ENCODE measurements around the gene HINT2.

Gene HINT2

DNA sequence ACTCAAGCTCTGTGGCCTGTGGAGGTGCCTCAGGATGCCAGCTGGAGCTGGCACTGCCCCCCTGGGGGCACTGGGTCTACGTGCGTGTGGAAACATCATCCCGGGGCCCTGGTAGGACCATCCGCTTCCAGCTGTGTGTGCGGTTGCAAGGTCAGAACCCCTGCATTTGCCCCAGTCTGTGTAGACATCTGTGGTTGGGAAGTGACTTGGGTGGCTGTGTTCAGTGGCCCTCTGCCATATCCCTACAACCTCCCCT is 26.7 kb upstream of the HINT2 start:
- DNase-seq (ENCODE audit: extremely low read depth in 1 of 2, low read depth in 1 of 2): no peak

DNA sequence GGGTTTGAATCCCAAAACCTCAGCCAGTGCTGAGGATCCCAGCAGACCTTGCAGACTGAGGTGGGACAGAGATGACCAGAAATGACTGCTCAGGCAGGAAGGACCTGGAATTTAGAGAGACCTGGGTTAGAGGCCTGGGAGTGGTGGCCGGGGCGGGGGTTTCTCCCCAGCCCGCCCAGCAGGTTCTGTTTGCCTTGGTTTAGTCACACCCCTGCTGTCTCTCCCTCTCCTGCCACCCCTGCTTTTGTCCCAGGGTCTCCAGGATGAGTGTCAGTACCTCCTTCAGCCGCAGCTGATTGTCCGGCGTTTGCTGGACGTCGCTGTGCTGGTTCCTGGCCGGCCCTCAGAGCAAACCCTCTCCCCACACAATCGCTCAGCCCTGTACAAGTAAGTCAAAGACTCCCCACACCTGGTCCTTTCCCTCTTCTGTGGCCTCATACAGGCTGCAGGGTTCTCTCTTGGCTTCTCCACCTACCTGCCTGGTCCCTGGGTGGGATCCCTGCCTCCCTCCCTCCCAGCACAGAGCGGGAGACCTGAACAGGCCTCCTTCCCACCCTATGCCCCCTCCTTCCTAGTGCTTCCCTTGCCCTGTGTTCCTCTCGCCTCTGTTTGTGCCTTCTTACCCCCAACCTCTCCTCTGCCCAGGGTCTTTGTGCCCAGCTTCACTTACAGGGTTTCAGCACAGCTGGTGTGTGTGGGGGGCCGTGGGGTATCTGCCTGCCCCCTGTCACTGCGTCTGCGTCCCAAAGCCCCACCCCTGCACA is 26.2 kb upstream of the HINT2 start:
- DNase-seq (ENCODE audit: extremely low read depth in 1 of 2, low read depth in 1 of 2): no peak

DNA sequence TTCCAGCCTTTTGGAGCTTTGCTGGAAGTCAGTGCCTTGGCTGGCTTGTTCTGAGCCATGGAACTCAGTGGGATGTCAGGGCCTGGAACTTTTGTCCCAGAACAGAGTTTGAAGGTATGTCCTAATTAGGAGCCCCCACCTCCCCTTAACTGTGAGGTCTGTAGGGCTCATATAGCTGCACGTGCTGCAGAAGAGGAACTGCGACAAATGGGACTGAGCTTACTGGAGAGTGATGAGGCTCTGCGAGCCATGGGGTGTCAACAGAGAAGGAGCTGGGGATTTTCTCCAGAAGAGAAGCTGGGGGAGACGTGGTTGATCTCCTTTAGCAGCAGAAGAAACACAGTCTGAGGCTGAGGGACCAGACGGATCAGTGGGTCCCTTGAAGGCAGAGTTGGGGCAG is 25.1 kb upstream of the HINT2 start:
- no peak for DNase-seq (ENCODE audit: extremely low read depth in 1 of 2, low read depth in 1 of 2)

DNA sequence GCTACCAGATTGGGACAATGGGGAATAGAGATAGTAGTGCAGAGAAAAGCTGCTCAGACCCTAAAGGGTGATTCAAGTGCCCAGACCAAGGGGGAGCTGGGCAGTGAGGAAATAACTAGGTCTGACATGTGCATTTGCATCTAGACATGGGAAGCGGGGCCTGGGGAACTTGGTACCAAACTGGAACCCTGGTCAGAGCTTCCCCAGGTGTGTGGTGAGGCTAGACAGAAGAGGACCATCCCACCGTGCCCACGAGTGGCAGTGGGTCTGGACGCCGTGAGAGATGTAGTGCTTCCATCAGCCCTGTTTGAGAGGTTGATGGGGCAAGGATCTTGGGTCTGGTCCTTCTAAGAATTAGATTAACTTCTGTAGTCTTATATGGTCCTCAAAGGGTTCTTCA is 21.8 kb upstream of the HINT2 start:
- no peak for DNase-seq (ENCODE audit: extremely low read depth in 1 of 2, low read depth in 1 of 2)

DNA sequence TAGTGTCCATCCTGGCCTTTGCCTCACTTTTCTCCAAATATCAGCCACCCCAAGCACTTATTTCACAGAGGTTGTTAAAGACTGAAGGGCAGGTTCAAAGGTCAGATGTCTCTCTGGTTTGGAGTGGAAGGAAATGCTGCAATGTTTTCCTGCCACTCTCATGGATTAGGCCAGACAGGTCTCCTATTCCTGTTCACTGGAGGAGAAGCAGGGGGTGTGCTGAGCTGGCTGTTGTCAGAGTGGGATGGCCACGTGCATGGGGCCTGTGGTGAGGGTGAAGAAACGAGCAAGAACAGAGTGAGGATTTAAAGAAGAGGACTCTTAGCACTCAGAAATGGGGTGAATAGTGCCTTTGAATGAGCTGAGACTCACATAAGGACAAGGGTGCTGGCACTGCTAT is 20.9 kb upstream of the HINT2 start:
- DNase-seq (ENCODE audit: extremely low read depth in 1 of 2, low read depth in 1 of 2): no peak

- DNase-seq (ENCODE audit: extremely low read depth in 1 of 2, low read depth in 1 of 2): no peak
These were observed 20.4 kb upstream of the HINT2 start for GRCh38 chr9:35835216-35835632.

DNA sequence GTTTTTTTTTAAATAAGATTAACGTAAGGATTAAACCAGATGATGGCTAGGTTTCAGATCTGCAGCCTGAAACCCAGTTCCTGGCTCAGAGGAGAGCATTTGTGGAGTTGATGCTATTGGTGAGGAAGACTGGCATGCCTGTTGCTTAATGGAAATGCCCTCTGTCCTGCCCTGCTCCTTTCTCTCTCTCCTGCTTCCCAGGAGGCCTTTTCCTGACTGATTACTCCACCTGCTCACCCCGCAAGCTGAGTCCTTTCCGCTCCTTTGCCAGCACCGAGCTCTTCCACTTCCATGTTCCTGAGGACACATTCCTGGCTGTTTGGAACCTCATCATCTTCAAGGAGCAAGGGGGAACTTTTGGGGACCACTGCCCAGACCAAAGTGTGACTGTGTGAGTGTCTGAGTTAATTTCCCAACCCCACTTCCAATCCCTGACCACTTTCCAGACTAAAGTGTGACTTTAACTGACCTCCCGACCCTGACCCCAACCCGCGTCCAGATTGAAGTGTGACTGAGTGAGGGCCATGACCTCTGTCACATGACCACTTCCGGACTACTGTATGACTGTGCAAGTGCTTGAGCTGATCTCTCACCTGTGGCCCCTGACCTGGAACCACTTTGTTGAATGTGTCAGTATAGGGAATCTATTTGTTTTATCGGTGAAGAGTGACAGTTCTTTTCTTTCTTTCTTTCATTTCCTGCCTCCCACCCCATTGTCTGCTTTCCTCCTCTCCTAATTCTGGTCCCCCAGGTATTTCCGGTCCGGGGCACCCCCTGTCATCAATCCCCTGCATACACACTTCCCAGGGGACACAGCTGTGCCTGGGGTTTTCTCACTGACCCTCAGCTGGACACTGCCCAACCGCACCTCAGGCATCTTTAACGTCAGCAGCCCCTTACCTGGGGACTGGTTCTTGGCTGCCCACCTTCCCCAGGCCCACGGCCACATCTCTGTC is 19.7 kb upstream of the HINT2 start:
- DNase-seq (ENCODE audit: extremely low read depth in 1 of 2, low read depth in 1 of 2): no peak

DNA sequence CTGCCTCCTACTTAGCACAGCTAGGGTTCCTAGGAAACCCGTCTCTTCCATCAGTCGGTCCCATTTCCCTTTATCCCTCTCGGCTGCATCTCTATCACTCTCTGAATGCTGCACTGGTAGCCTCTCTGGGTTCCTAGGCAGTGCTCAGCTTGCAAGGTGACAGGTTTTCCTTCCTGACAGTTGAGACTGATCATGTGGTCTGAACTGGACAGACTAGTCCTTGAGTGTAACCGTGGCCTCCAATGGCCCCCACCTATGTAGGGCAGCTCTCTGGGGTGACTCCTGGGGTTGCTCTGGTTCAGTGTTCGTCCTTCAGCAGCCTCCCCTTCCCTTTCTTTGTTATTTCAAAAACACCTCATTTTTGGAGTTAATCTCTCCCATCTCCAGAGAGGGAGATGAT is 18.0 kb upstream of the HINT2 start:
- no peak for DNase-seq (ENCODE audit: extremely low read depth in 1 of 2, low read depth in 1 of 2)

DNA sequence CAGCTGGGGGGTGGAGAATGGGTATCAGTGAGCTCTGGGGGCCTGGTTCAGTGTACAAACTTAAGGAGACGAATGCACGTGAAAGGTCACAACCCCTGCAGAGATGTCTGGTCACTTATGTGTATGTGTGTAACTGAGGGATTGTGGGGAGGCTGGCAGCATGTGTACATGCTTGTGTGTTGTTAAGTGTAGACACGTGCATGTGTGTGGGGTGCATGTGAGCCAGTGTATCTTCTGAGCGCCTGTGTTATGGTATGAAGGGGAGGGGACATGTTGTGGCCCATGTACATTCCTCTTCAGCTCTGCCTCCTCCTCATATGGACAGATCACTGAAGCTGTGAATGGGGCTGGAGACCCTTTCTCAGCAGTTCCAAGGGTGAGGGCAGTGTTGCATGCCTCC is 16.2 kb upstream of the HINT2 start:
- DNase-seq (ENCODE audit: extremely low read depth in 1 of 2, low read depth in 1 of 2): no peak

DNA sequence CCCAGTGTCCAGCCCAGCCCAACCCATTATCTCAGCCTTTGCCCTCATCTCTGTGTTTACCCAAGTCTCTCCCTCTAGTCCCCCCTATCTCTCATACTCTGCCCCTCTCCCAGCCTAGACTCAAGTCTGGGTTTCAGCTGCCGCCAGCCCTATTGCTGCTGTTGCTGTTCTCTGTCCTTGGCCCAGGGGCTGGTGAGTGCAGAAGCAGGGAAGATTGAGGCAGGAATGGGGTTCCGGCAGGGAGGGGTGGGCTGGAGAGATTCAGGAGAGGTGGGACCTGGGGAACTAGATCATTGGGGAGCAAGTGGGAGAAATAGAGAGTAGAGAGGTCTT is 14.9 kb upstream of the HINT2 start:
- DNase-seq (ENCODE audit: extremely low read depth in 1 of 2, low read depth in 1 of 2): no peak

GRCh38 chr9:35829084-35829763 is 14.4 kb upstream of the HINT2 start, which contains the start of gene TMEM8B:
Gene TMEM8B, plus strand, starts transcription at chr9:35829228. Its CDS starts 220 bp downstream, at chr9:35829448.
- peak; percentile 82 to 94 for DNase-seq (ENCODE audit: extremely low read depth in 1 of 2, low read depth in 1 of 2)

- no peak for DNase-seq (ENCODE audit: extremely low read depth in 1 of 2, low read depth in 1 of 2)
These were observed 13.9 kb upstream of the HINT2 start, which contains the start of gene FAM221B for GRCh38 chr9:35828716-35829083. Gene FAM221B, minus strand, starts transcription at chr9:35828732. Its CDS starts 2,571 bp downstream, at chr9:35826161.

DNA sequence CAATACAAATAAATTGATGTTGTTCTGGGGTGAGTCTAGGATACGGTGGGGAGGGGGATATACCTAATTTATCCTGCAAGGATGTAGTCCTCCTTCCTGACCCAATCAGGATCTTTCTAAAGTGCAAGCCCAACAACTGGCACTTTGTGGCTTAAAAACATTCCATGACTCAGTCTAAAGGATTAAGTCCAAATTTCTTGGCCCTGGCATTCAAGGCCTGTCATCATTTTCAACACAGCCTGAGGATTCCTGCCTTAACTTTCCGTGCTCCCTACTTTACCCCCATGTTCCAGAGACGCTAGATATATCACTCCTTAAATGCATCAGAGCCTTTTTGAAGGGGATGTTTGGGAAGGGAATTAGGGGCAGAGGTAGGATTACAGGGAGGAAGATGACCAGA is 12.6 kb upstream of the HINT2 start:
- DNase-seq (ENCODE audit: extremely low read depth in 1 of 2, low read depth in 1 of 2): no peak

- DNase-seq (ENCODE audit: extremely low read depth in 1 of 2, low read depth in 1 of 2): no peak
These were observed 11.3 kb upstream of the HINT2 start for GRCh38 chr9:35826071-35826701.

DNA sequence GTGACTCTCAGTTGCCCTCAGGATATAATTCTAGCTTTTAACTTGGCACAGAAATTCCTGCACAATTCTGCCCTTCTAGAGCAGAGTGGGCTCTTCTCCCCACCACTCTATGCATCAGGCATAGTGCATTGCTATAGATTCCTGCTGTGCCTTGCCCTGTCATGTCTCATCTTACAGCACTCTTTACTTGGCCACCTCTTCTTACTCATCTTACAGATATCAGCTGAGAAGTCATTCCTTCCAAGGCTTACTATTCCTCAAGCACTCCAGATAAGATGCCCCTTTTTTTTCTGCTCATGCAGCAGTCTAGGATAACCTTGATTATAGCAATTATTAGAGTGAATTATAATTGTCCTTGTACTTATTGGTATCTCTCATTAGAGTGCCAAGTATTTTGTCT is 8.1 kb upstream of the HINT2 start:
- no peak for DNase-seq (ENCODE audit: extremely low read depth in 1 of 2, low read depth in 1 of 2)

DNA sequence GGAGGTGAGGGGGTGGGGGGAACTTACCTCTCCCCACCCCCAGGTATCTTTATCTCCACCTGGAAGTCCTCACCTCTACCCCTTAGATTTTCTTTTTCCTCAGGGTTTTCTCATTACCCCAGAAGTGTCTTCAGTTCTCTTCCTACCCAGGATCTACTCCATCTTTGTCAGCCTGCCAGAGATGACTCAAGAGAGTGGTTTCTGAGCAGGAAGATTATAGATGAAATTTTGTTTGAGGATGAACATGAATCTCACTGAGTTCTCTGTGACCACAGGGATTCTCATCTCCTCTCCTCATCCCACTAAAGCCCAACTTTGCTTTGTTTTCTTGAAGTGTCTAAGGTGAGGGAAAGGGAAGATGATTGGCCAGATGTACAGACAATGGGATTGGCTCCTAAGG is 5.2 kb upstream of the HINT2 start:
- no peak for DNase-seq (ENCODE audit: extremely low read depth in 1 of 2, low read depth in 1 of 2)

DNA sequence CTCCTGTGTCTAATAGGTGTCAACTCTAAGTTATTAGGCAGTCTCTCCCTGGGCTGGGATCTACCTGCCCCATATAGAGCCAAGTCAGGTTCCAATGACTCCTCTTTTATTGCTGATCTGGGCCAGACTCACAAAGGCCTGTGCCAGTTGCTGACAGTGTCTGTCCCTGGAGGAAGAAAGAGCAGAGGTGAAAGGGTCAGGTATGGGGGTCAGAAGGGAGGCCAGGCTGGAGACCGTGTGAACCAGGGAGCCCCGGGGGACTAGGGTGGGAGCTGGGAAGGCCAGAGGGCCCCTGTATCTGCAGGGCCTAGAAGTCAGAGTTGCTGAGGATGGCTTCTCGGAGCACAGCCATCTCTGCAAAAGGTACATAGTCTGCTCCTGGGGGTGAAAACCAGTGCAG is 3.5 kb upstream of the HINT2 start:
- no peak for DNase-seq (ENCODE audit: extremely low read depth in 1 of 2, low read depth in 1 of 2)

DNA sequence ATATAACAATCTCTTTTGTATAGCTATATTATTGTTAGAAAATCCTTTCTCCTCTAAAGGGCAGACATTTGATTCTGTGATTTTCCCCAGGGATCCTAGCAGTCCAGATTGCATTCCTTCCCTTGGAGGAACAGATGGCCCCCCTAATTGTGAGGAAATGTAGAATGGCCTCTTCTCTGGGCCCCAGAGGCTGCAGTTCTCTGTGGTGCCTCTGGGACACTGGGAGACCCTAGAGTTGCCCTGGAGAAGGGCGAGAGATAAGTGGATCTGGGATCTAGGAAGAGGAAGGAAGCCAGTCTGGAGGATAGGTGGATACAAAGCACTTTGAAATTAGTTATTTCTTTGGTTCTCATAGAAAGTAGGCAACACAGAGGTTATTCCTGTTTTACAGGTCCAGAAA is 1.9 kb upstream of the HINT2 start:
- DNase-seq (ENCODE audit: extremely low read depth in 1 of 2, low read depth in 1 of 2): no peak

DNA sequence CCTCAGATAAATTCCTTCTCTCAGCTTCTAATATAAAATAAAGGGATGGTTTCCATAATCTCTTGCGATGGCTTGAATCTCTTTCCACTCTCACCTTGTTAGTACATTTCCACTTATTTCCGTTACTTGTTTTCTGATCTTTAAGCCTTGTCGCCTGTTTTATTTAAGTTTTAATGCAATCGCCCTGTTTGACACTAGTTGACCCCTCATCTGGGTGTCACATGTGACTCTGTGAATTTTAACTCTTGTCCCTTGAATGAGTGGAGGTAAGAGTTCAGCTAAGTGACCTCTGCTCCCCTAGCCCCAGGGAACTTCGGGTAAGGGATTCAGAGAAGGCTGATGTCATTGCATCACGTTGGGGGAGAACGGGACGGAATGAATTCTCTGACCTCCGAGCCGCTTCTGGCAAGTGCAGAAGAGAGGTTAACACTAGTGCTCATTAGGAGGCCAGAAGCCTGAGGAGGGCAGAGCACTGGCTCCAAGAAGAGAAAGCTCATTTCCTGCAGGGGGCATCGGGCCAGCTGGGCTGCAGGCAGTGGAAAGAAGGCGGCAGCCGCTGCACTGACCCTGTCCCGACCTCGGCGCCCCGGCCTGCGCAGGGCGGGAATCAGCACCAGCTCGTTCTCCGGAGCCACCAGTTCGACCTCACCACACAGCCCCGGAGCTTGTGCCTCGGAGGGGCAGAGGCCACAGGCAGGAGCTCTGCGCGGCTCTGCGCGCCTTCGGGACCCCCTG is 569 bp downstream of the HINT2 start:
- DNase-seq (ENCODE audit: extremely low read depth in 1 of 2, low read depth in 1 of 2): peak in 1 of 2 donors; percentile 23

GRCh38 chr9:35813434-35814105 is 1.3 kb downstream of the HINT2 start:
- DNase-seq (ENCODE audit: extremely low read depth in 1 of 2, low read depth in 1 of 2): no peak

Measured in stimulated activated CD8-positive, alpha-beta memory T cell treated with anti-CD3 and anti-CD28 coated beads, Interleukin-7, amount 100 ng/mL, for 48 hours (primary cell).